A673 (cell line): ENCODE results near the gene TRDMT1.

Source experiments
- CTCF ChIP-seq: fragments of 300-800, 200-600 bp; sonication (generic); conservative IDR thresholded peaks from 2 replicates; pipeline ENCODE4 v1.5.1; 2017; ENCODE audit warnings: low read depth, mild to moderate bottlenecking, antibody characterized with exemption, low read length, moderate library complexity, mixed read lengths
- EZH2 ChIP-seq: fragments of 200-600 bp; sonication (generic); IDR thresholded peaks from 2 replicates; pipeline ENCODE4 v1.6.1; 2017; ENCODE audit warnings: borderline replicate concordance, low read depth, mild to moderate bottlenecking, mixed read lengths, antibody characterized with exemption, low read length; ENCODE audit not compliant: poor library complexity, severe bottlenecking

DNA sequence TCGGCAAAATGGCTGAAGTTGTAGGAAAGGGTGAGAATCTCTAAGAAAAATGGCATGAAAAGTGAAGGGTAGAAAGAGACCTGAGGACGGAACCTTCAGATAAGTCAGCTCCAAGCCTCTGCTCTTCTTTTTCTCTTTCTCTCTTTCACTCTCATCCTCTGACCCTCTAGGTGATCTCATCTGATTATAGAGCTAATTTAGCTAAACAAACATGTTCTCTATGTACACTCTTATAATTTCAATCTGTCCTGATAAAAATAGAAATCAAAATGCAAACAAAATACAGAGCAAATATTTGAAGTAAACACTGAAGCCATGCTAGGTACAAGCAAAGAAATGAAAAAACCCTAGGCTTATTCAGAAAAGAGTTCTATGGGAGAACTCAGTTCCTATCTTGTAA, 57.4 kb downstream of the TRDMT1 start:
- TF ChIP-seq CTCF, result no peak
- no peak for TF ChIP-seq EZH2
